Gastrocnemius medialis (tissue), 4 donors: ENCODE data around the gene DTL.

Source experiments
- CTCF ChIP-seq, 5 experiments: fragments of 450-650 bp in 3 of 5; fragments of 200-600 bp in 2 of 5; sonication (generic) in 2 of 5; IDR thresholded peaks in 4 of 5; conservative IDR thresholded peaks in 1 of 5; 1 replicate in 4 of 5; 2 replicates in 1 of 5; pipeline ENCODE4 v1.5.1; 2016 to 2019; ENCODE audit warnings: antibody characterized with exemption in 5 of 5, mild to moderate bottlenecking in 3 of 5, moderate library complexity in 3 of 5
- POLR2A ChIP-seq, 2 donors: fragments of 450-650 bp; IDR thresholded peaks; one replicate each; pipeline ENCODE4 v1.6.1; 2017; ENCODE audit warnings: antibody characterized with exemption in 2 of 2, mild to moderate bottlenecking in 2 of 2, moderate library complexity in 2 of 2

GRCh38 chr1:212012034-212012740, 23.4 kb upstream of the DTL start:
- TF ChIP-seq CTCF (IDR thresholded peaks at IDR 0.05 in 4 of 5, conservative IDR thresholded peaks at IDR 0.05 in 1 of 5), result peak; percentile 69 to 92 (median 78)
- no peak for TF ChIP-seq POLR2A (IDR thresholded peaks at IDR 0.05)
